Right cardiac atrium (tissue), 5 donors: ENCODE measurements around the gene PKD1L1. TPM values are rescaled to one million over a fixed set of nuclear protein-coding genes. Genes with fewer than 3 reads are reported as not detected.

Experiments
- ATAC-seq, 2 donors: fragments of 200-7000 bp; cut with Tn5 transposase; one replicate each; pipeline versions ENCODE4 v1.8.0 to v1.9.1; 2020; ENCODE audit warnings: moderate library complexity in 2 of 2, mild to moderate bottlenecking in 1 of 2
- DNase-seq, 3 donors: peaks; one replicate each; pipeline ENCODE4 v3.0.0-alpha.2; 2020
- H3K27ac ChIP-seq: one replicate; pipeline ENCODE4 v1.5.1; 2013; ENCODE audit warnings: mild to moderate bottlenecking, low read length, control low read depth, moderate library complexity
- H3K27me3 ChIP-seq: one replicate; pipeline ENCODE4 v1.6.1; 2013; ENCODE audit not compliant: control insufficient read depth, insufficient read depth
- H3K4me1 ChIP-seq: one replicate; pipeline ENCODE4 v1.6.1; 2013; ENCODE audit warnings: low read length; ENCODE audit not compliant: control insufficient read depth, insufficient read depth
- H3K4me3 ChIP-seq: one replicate; pipeline ENCODE4 v1.5.1; 2013; ENCODE audit warnings: low read length, control low read depth
- H3K9me3 ChIP-seq: one replicate; pipeline ENCODE4 v1.6.1; 2013; ENCODE audit warnings: low read length; ENCODE audit not compliant: control insufficient read depth
- WGBS: extraction: QIAGEN DNeasy Blood & Tissue Kit; methylation state at CpG from one replicate; pipeline ENCODE4 v1.1.7; 2013; 5-methylcytosine and 5-hydroxymethylcytosine counted together
- intact Hi-C, 4 donors: fragments of 100-400 bp; cut with DNase I; formaldehyde crosslinking; loops; one replicate each; pipeline versions ENCODE4 v1.11.0 to v1.14.0; 2022 to 2023
- polyA plus RNA-seq: library from polyadenylated mRNA; stranded (reverse); fragments of 200-250 nt; gene quantifications from one replicate; pipeline ENCODE4 v1.2.3, GENCODE V29; 2013
- total RNA-seq, 4 donors: library from RNA; stranded (reverse); fragmentation: NEBNext Ultra II Directional; extraction: Animal tissue kit (Norgen Biotek cat#: 25700); gene quantifications; one replicate each; pipeline ENCODE4 v1.2.1, GENCODE V29; 2021
- donor health status: healthy with polysubstance abuse.
- donor health status: DM: no; HTN: yes; CAD: no.
- donor health status: DM: no; HTN: no; CAD: no.
- donor health status: DM: no; HTN: yes; CAD: no; lungs with severe emphysema.
- donor health status: DM: yes; HTN: yes; CAD: no.

Gene PKD1L1
- total and polyA plus RNA-seq, 5 donors, result 0.79 to 1.5 (median 0.82) TPM

DNA sequence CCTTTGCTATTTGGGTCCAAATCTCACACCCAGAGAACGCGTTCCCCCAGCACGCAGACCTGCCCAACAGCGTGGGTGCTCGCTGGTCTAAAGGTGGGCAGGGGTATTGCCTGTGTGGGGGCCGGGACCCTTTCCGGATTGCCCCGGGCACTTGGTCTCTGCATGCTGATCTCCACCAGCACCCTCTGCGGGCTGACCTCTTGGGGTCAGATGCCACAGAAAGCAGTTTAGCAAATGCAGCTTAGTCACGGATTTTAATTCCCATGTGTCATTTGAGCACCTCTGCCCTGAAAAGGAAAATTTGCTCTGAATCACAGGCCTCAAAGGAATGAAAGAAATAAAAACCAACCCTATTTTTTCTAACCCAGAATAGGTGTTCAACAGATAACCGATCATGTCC lies 46.7 kb downstream of the PKD1L1 start:
- WGBS, result 81% methylated on average over 11 of the region's 11 CpGs

DNA sequence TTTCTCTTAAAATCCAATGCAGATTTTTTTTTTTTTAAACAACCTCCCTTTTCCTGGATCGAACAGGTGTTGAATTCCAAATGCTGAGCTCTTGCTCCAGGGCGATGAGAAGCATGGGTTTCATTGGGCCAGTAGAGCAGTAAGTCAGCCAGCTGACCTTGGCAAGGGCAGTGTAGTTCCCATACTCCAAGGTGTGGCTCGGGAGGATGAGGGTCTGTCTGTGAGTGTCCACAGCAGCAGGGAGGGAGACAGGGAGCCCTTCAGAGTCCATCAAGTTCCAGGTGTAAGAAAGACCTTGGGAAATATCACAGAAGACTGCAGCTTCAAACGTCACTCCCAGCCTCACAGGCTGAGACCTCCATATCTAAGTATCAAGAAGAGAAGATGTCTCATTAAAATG lies 50.4 kb downstream of the PKD1L1 start:
- H3K9me3 ChIP-seq, result no peaks in the 10 kb centered on the region
- H3K27me3 ChIP-seq, result no peaks in the 10 kb centered on the region
- H3K27ac ChIP-seq, result no peak overlapping the region
- no peak for ATAC-seq
- H3K4me3 ChIP-seq, result no peak overlapping the region
- H3K4me1 ChIP-seq, result no peaks in the 10 kb centered on the region
- intact Hi-C loops, result no loop called here
- no peak for DNase-seq
- 85% methylated on average over 4 of the region's 4 CpGs for WGBS

More for the DNA sequence above, 46.7 kb downstream of the PKD1L1 start:
- Histone ChIP-seq H3K9me3 (no peaks in the 10 kb centered on the region), H3K4me1 (no peaks in the 10 kb centered on the region), H3K27ac (no peak overlapping the region), H3K4me3 (no peak overlapping the region), H3K27me3 (no peaks in the 10 kb centered on the region)
- DNase-seq (no peak), ATAC-seq (no peak)
- intact Hi-C loops, result no loop called here

- no peaks in the 10 kb centered on the region for H3K27me3 ChIP-seq
- intact Hi-C loops, result no loop called here
- no peak for DNase-seq
- H3K27ac ChIP-seq, result no peak overlapping the region
- no peak overlapping the region for H3K4me3 ChIP-seq
- WGBS, result 75% methylated on average over 9 of the region's 9 CpGs
- no peaks in the 10 kb centered on the region for H3K9me3 ChIP-seq
- no peaks in the 10 kb centered on the region for H3K4me1 ChIP-seq
- no peak for ATAC-seq
Observed at GRCh38 chr7:47896809-47897423, 51.4 kb downstream of the PKD1L1 start.

GRCh38 chr7:47895026-47895425 lies 53.2 kb downstream of the PKD1L1 start:
- DNase-seq (no peak), ATAC-seq (no peak)
- no peaks in the 10 kb centered on the region for H3K27me3 ChIP-seq
- WGBS, result 82% methylated on average over 2 of the region's 2 CpGs
- H3K4me1 ChIP-seq, result no peaks in the 10 kb centered on the region
- no peak overlapping the region for H3K4me3 ChIP-seq
- no peak overlapping the region for H3K27ac ChIP-seq
- intact Hi-C loops, result no loop called here
- no peaks in the 10 kb centered on the region for H3K9me3 ChIP-seq

DNA sequence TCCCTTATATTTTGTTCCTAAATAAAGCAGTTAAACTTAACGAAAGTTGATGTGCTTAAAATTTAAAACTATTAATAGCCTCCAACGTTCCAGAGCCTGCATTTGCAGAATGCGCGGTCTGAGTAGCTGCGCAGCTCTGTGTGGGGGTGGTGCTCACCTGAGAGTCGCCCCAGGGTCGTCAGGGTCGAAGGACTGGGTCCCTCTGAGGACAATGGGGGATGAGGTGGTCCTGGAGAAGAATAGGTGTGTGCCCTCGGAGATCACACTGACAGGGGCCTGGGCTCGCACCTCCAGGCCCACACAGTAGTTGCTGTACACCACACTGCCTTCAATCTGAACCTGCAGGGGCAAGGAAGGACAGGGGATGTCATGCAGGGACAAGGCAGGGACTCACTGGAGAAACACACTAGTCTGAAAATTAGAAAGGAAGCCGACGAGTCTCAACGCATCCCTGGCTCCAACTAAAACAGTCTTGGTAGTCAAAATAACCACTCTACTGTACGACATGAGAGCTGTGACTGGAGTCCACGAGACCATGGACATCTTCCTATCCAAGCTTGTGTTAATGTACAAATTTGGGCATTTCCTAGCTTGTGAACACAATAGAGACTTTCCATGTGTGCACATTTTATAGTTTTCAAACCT lies 54.4 kb downstream of the PKD1L1 start:
- 89% methylated on average over 15 of the region's 15 CpGs for WGBS
- intact Hi-C loops, result no loop called here
- H3K27ac ChIP-seq, result no peak overlapping the region
- H3K9me3 ChIP-seq, result no peaks in the 10 kb centered on the region
- H3K27me3 ChIP-seq, result no peaks in the 10 kb centered on the region
- no peak overlapping the region for H3K4me3 ChIP-seq
- no peaks in the 10 kb centered on the region for H3K4me1 ChIP-seq
- no peak for ATAC-seq
- no peak for DNase-seq

- Histone ChIP-seq H3K27me3 (no peaks in the 10 kb centered on the region), H3K27ac (no peak overlapping the region), H3K9me3 (no peaks in the 10 kb centered on the region), H3K4me3 (no peak overlapping the region), H3K4me1 (no peaks in the 10 kb centered on the region)
- WGBS, result 70% methylated on average over 10 of the region's 10 CpGs
- intact Hi-C loops, result no loop called here
- ATAC-seq, result no peak
- no peak for DNase-seq
Observed at GRCh38 chr7:47893238-47893637, 55.0 kb downstream of the PKD1L1 start.

DNA sequence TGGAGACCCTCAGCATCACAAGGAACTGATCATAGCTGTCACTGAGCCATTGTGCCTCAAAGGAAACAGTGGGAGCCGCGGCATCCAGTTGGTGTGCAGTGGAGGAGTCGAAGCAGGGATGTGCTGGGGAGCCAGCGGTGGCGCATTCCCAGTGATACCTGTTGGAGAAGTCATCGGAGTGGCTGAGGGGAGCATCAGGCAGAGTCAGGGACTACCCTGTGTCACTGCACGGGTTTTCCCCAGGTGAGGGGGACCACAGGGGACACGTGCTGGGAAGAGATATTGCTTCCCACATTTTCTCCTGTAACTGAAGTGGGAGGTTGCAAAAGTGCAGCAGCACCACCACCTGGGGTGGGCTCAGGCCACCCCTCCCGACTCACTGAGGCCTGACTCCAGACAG lies 57.7 kb downstream of the PKD1L1 start:
- Histone ChIP-seq H3K9me3 (no peaks in the 10 kb centered on the region), H3K27me3 (no peaks in the 10 kb centered on the region), H3K27ac (no peak overlapping the region), H3K4me3 (no peak overlapping the region), H3K4me1 (no peaks in the 10 kb centered on the region)
- intact Hi-C loops, result no loop called here
- 95% methylated on average over 9 of the region's 9 CpGs for WGBS
- ATAC-seq (no peak), DNase-seq (no peak)

DNA sequence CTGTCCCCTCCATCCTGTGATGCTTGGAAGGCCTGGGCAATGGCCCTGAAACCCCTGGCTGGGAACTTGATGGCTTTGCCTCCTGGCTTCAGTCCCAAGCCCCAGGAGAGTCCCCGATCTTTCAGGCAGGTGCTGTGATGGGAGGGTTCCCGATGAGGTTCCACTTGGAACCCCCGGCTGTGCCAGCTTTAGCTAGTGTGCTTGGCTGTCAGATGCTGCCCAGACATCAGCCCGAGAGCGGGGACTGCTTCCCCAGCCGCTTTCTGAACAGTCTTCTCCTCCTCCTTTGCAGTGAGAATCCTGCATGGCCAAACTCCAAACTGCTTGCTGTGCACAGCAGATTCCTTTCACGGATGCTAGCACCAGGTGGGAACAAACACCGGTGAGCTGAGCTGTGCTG lies 58.1 kb downstream of the PKD1L1 start:
- no peak overlapping the region for H3K27ac ChIP-seq
- DNase-seq (no peak), ATAC-seq (no peak)
- 81% methylated on average over 8 of the region's 8 CpGs for WGBS
- no peaks in the 10 kb centered on the region for H3K4me1 ChIP-seq
- intact Hi-C loops, result no loop called here
- H3K4me3 ChIP-seq, result no peak overlapping the region
- H3K27me3 ChIP-seq, result no peaks in the 10 kb centered on the region
- no peaks in the 10 kb centered on the region for H3K9me3 ChIP-seq

DNA sequence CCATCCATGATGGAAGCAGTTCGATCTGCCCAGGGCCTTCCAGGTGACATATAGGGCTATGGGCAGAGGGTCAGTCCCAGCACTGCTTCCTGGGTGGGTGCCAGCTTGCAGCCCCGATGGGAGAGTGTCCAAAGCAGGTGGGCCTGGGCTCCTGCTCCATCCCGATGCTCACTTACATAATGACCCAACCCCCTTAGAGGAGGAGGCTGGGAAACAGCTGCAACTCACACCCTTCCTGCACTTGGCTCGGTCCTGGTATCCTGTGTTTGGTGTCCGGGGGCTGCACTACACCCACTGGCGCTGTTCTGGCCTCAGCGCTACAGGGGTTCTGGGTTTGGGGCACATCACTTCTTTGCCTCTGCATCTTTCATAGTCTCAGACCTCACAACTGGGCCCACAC lies 58.5 kb downstream of the PKD1L1 start:
- H3K27ac ChIP-seq, result no peak overlapping the region
- no peak overlapping the region for H3K4me3 ChIP-seq
- no peaks in the 10 kb centered on the region for H3K27me3 ChIP-seq
- H3K9me3 ChIP-seq, result no peaks in the 10 kb centered on the region
- DNase-seq (peak in 1 of 3 donors; percentile 38), ATAC-seq (no peak)
- intact Hi-C loops, result no loop called here
- whole genome bisulfite sequencing, result 74% methylated on average over 7 of the region's 7 CpGs
- no peaks in the 10 kb centered on the region for H3K4me1 ChIP-seq

GRCh38 chr7:47888371-47889265 lies 59.6 kb downstream of the PKD1L1 start:
- DNase-seq (peak in 1 of 3 donors; percentile 47), ATAC-seq (no peak)
- no peaks in the 10 kb centered on the region for H3K4me1 ChIP-seq
- H3K27me3 ChIP-seq, result no peaks in the 10 kb centered on the region
- no peak overlapping the region for H3K4me3 ChIP-seq
- no peaks in the 10 kb centered on the region for H3K9me3 ChIP-seq
- H3K27ac ChIP-seq, result no peak overlapping the region
- intact Hi-C loops, result no loop called here
- 82% methylated on average over 18 of the region's 18 CpGs for WGBS

DNA sequence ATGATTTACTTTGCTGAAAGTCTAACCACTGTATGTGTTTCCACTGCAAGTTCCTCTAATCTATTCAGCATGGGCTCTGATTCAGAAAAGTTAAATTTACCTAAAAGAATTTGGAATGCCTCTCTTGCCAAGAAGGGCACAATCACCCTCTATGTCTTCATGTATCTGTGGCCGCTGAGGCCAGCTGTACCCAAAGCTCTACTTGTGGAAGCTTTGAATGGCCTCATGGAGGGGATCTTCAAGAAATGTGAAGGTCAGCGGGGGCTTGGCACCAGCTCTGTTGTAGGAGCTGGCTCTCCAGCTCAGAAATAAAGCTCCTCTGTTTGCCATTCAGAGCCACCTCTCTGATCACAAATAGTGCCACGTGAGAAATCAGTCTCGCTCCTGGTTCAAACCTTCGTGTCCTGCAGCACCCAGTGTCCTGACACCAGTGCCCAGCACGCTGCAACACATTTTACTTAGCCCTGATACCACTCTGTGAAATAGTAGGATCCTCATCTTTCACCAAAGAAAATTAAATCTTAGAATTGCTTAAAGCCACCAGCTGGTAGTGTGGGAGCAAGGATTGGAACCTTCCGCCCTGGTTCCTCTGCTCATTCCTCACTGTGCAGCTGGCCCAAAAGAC lies 61.1 kb downstream of the PKD1L1 start:
- H3K27ac ChIP-seq, result no peak overlapping the region
- H3K4me3 ChIP-seq, result no peak overlapping the region
- WGBS, result 83% methylated on average over 7 of the region's 7 CpGs
- DNase-seq, result no peak
- no peaks in the 10 kb centered on the region for H3K27me3 ChIP-seq
- no peak for ATAC-seq
- H3K9me3 ChIP-seq, result no peaks in the 10 kb centered on the region
- no peaks in the 10 kb centered on the region for H3K4me1 ChIP-seq
- intact Hi-C loops, result no loop called here
